Fibroblast of skin of abdomen (primary cell): ENCODE data around the gene REPIN1.

Source experiments
- DNase-seq: peaks from one replicate; pipeline ENCODE4 v3.0.0-alpha.2; 2013

The REPIN1 gene

GRCh38 chr7:150360363-150361058 is 8.1 kb upstream of the REPIN1 start:
- DNase-seq: no peak

GRCh38 chr7:150361402-150361801 is 7.2 kb upstream of the REPIN1 start:
- no peak for DNase-seq

- DNase-seq: no peak
These were observed 6.6 kb upstream of the REPIN1 start for GRCh38 chr7:150361807-150362621.

GRCh38 chr7:150363370-150363769 is 5.3 kb upstream of the REPIN1 start:
- no peak for DNase-seq

GRCh38 chr7:150363872-150364271 is 4.8 kb upstream of the REPIN1 start:
- DNase-seq: no peak

GRCh38 chr7:150365194-150365593 is 3.4 kb upstream of the REPIN1 start:
- no peak for DNase-seq

- no peak for DNase-seq
These were observed 2.8 kb upstream of the REPIN1 start for GRCh38 chr7:150365673-150366398.

GRCh38 chr7:150367677-150368095 is 936 bp upstream of the REPIN1 start:
- DNase-seq: no peak

GRCh38 chr7:150368884-150369747 is 494 bp downstream of the REPIN1 start:
- DNase-seq: peak; percentile 67

- DNase-seq: no peak
These were observed 1.3 kb downstream of the REPIN1 start for GRCh38 chr7:150369748-150370501.

GRCh38 chr7:150370612-150371071 is 2.0 kb downstream of the REPIN1 start:
- DNase-seq: peak; percentile 51

GRCh38 chr7:150371131-150371995 is 2.7 kb downstream of the REPIN1 start:
- DNase-seq: no peak

- DNase-seq: no peak
These were observed 3.3 kb downstream of the REPIN1 start for GRCh38 chr7:150371996-150372270.

GRCh38 chr7:150372271-150373048 is 3.8 kb downstream of the REPIN1 start:
- DNase-seq: no peak

GRCh38 chr7:150373049-150373801 is 4.6 kb downstream of the REPIN1 start:
- DNase-seq: no peak

GRCh38 chr7:150374026-150374425 is 5.4 kb downstream of the REPIN1 start:
- no peak for DNase-seq

GRCh38 chr7:150374472-150374871 is 5.8 kb downstream of the REPIN1 start:
- no peak for DNase-seq

GRCh38 chr7:150375662-150376521 is 7.3 kb downstream of the REPIN1 start:
- DNase-seq: no peak
